ENCODE results near the gene SDK2. TPM values are rescaled to one million over a fixed set of nuclear protein-coding genes. Genes with fewer than 3 reads are reported as not detected.

The SDK2 gene
- polyA plus RNA-seq, 2 of the 4 experiments (the other 2 are of a cell fraction): 0.36 to 0.57 TPM

DNA sequence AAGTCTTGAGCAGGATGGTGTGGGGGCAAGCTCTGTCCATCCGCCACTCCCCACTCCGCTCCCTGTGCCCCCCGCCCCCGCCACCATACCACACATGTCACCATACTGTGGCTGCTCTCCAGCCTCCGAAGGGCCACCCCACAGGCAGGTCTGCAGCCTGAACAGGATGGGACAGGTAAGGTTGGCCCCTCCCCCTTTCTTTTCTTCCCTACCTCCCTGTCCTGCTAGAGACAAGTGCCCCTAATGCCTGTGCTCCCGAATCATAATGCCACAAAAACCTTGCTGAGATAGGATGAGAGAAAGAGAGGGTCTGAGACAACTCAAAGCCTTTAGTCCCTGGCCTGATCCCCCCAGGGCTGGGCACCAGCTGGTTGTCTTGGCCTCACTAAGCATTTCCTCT, 84.7 kb downstream of the SDK2 start:
- ChIA-PET CTCF (no interaction called here), POLR2A (no interaction called here)
- FAIRE-seq (no peak), ATAC-seq (no peak), DNase-seq (ENCODE audit: low read depth in 1 of 2, low spot score in 1 of 2) (no peak)
- Histone ChIP-seq H3K4me2 (no peak overlapping the region), H3K4me3 (no peak overlapping the region), H3K27ac (no peak overlapping the region), H3K9me3 (no peaks in the 10 kb centered on the region), H3K4me1 (no peaks in the 10 kb centered on the region)
- no peak for TF ChIP-seq JUN (IDR thresholded peaks at IDR 0.05)
- no peak for TF ChIP-seq ZC3H11A (IDR thresholded peaks at IDR 0.05)
- TF ChIP-seq JUNB (IDR thresholded peaks at IDR 0.05): no peak
- TF ChIP-seq RCOR1 (IDR thresholded peaks at IDR 0.05; ENCODE audit: low read depth, low read length): no peak
- TF ChIP-seq ZSCAN20 (CRISPR knock-in tag; IDR thresholded peaks at IDR 0.05): no peak
- TF ChIP-seq PHF8 (IDR thresholded peaks at IDR 0.05; ENCODE audit: borderline replicate concordance, low read depth): no peak
- no peak for TF ChIP-seq NPAS2 (CRISPR knock-in tag; IDR thresholded peaks at IDR 0.05; ENCODE audit: borderline replicate concordance)
- WGBS (ENCODE audit: missing lambda C conversion rate): 42% methylated on average over 6 of the region's 6 CpGs

- CTCF ChIA-PET: interaction anchor here (0.6 to 2.3 kb wide), 5 partner anchors 8 to 1004 kb away, joined by 3 to 8 read pairs (median 3); no protein-coding TSS in a partner anchor
- POLR2A ChIA-PET: no interaction called here
- ATAC-seq: no peak
- no peak for TF ChIP-seq BCL3 (IDR thresholded peaks at IDR 0.05)
- TF ChIP-seq, protein P1, sequence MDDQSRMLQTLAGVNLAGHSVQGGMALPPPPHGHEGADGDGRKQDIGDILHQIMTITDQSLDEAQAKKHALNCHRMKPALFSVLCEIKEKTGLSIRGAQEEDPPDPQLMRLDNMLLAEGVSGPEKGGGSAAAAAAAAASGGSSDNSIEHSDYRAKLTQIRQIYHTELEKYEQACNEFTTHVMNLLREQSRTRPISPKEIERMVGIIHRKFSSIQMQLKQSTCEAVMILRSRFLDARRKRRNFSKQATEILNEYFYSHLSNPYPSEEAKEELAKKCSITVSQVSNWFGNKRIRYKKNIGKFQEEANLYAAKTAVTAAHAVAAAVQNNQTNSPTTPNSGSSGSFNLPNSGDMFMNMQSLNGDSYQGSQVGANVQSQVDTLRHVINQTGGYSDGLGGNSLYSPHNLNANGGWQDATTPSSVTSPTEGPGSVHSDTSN (IDR thresholded peaks at IDR 0.05): no peak
- no peak for TF ChIP-seq ZC3H11A (IDR thresholded peaks at IDR 0.05)
- no peak for TF ChIP-seq JUN (IDR thresholded peaks at IDR 0.05)
- TF ChIP-seq CBX2 (IDR thresholded peaks at IDR 0.05; ENCODE audit: borderline replicate concordance, low read depth): no peak
- TF ChIP-seq, protein P2, sequence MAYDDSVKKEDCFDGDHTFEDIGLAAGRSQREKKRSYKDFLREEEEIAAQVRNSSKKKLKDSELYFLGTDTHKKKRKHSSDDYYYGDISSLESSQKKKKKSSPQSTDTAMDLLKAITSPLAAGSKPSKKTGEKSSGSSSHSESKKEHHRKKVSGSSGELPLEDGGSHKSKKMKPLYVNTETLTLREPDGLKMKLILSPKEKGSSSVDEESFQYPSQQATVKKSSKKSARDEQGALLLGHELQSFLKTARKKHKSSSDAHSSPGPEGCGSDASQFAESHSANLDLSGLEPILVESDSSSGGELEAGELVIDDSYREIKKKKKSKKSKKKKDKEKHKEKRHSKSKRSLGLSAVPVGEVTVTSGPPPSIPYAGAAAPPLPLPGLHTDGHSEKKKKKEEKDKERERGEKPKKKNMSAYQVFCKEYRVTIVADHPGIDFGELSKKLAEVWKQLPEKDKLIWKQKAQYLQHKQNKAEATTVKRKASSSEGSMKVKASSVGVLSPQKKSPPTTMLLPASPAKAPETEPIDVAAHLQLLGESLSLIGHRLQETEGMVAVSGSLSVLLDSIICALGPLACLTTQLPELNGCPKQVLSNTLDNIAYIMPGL (CRISPR knock-in tag; IDR thresholded peaks at IDR 0.05; ENCODE audit: borderline replicate concordance): no peak
- TF ChIP-seq HOXB13 (CRISPR knock-in tag; IDR thresholded peaks at IDR 0.05; ENCODE audit: low read depth): no peak
- no peak for TF ChIP-seq HOXB5 (CRISPR knock-in tag; IDR thresholded peaks at IDR 0.05)
- TF ChIP-seq CHD2 (IDR thresholded peaks at IDR 0.05; ENCODE audit: low read length, partially characterized antibody): no peak
- TF ChIP-seq CEBPB (IDR thresholded peaks at IDR 0.05): no peak
- TF ChIP-seq, protein P3, sequence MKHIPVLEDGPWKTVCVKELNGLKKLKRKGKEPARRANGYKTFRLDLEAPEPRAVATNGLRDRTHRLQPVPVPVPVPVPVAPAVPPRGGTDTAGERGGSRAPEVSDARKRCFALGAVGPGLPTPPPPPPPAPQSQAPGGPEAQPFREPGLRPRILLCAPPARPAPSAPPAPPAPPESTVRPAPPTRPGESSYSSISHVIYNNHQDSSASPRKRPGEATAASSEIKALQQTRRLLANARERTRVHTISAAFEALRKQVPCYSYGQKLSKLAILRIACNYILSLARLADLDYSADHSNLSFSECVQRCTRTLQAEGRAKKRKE (CRISPR knock-in tag; IDR thresholded peaks at IDR 0.05; ENCODE audit: low read depth): no peak
- no peak for TF ChIP-seq ZFP36 (IDR thresholded peaks at IDR 0.05; ENCODE audit: borderline replicate concordance, partially characterized antibody)
- no peak for TF ChIP-seq RARB (CRISPR knock-in tag; IDR thresholded peaks at IDR 0.05)
- no peak for TF ChIP-seq CBX8 (IDR thresholded peaks at IDR 0.05)
- TF ChIP-seq NR3C1 (IDR thresholded peaks at IDR 0.05): no peak
- no peak for TF ChIP-seq CHD4 (IDR thresholded peaks at IDR 0.05; ENCODE audit: borderline replicate concordance)
- TF ChIP-seq TP53 (CRISPR knock-in tag; IDR thresholded peaks at IDR 0.05): no peak
- no peak for TF ChIP-seq POLR2A (IDR thresholded peaks at IDR 0.05; ENCODE audit: low read length)
- no peak for TF ChIP-seq FOSL2 (IDR thresholded peaks at IDR 0.05)
- TF ChIP-seq FOSL2 (CRISPR knock-in tag; IDR thresholded peaks at IDR 0.05): no peak
- Histone ChIP-seq H3K27ac (no peak overlapping the region), H3K4me2 (no peak overlapping the region), H3K9me3 (0 out of 3 replicates have a peak, but pooled peaks cover 3% of the 10 kb centered on the region), H3K4me3 (no peak overlapping the region), H3K4me1 (no peaks in the 10 kb centered on the region)
- no peak for DNase-seq (ENCODE audit: low read depth in 1 of 2, low spot score in 1 of 2)
- WGBS (ENCODE audit: missing lambda C conversion rate): 46% methylated on average over 13 of the region's 13 CpGs
- no peak for FAIRE-seq
These were observed 88.9 kb downstream of the SDK2 start for GRCh38 chr17:73555199-73555960.

All from A549 (cell line).